WI38 (cell line): ENCODE data around the gene PRX.

ENCODE experiments used
- H3K4me3 ChIP-seq: 2 replicates; pipeline ENCODE4 v1.5.1; 2011; ENCODE audit warnings: low read depth, mild to moderate bottlenecking, control low read depth, low read length
- CTCF ChIP-seq: IDR thresholded peaks from 2 replicates; pipeline ENCODE4 v1.5.1; 2012; ENCODE audit warnings: low read depth, mild to moderate bottlenecking, control low read depth, low read length

PRX gene

GRCh38 chr19:40417643-40417981 lies 4.4 kb upstream of the PRX start:
- no peak overlapping the region for H3K4me3 ChIP-seq
- TF ChIP-seq CTCF = no peak

GRCh38 chr19:40416918-40417642 lies 3.9 kb upstream of the PRX start:
- H3K4me3 ChIP-seq = no peak overlapping the region

GRCh38 chr19:40415768-40416167 lies 2.6 kb upstream of the PRX start:
- no peak for TF ChIP-seq CTCF
- H3K4me3 ChIP-seq = no peak overlapping the region

More at GRCh38 chr19:40416918-40417642, 3.9 kb upstream of the PRX start:
- TF ChIP-seq CTCF = no peak

GRCh38 chr19:40414542-40415535 lies 1.7 kb upstream of the PRX start:
- no peak for TF ChIP-seq CTCF
- H3K4me3 ChIP-seq = no peak overlapping the region

GRCh38 chr19:40412866-40413265 lies 312 bp downstream of the PRX start:
- H3K4me3 ChIP-seq = no peak overlapping the region
- no peak for TF ChIP-seq CTCF

- H3K4me3 ChIP-seq = no peak overlapping the region
Measured at GRCh38 chr19:40411958-40412499, 1.1 kb downstream of the PRX start.

More at GRCh38 chr19:40411958-40412499, 1.1 kb downstream of the PRX start:
- no peak for TF ChIP-seq CTCF
